GM12878 (cell line): ENCODE data around the gene UBL4A. TPM values are rescaled to one million over a fixed set of nuclear protein-coding genes. Genes with fewer than 3 reads are reported as not detected.

Experiments used
- ATAC-seq: fragments of 200-7000 bp; cut with Tn5 transposase; 3 replicates; pipeline ENCODE4 v1.9.1; 2020; ENCODE audit warnings: mild to moderate bottlenecking, moderate library complexity
- BruUV-seq: library from RNA; stranded (reverse); fragments of 400-500 nt; replicated peaks from 2 replicates; lab custom pipeline; 2021; lab: Mats Ljungman, UMichigan
- CTCF ChIA-PET: fragments of 300-600 bp; sonication (Branson Sonifier 250); formaldehyde crosslinking; extraction: SDS; loops from one replicate; lab custom pipeline; 2021; ENCODE audit warnings: inconsistent platforms; lab: Yijun Ruan, JAX
- POLR2A ChIA-PET: fragments of 350-600 bp; formaldehyde crosslinking; extraction: SDS; loops from one replicate; lab custom pipeline; 2021; ENCODE audit warnings: inconsistent platforms; lab: Charles Lee
- RAD21 ChIA-PET: fragments of 300-600 bp; sonication (Branson Sonifier 250); formaldehyde crosslinking; loops from one replicate; lab custom pipeline; 2023; ENCODE audit warnings: antibody characterized with exemption; ENCODE audit not compliant: unreplicated experiment; lab: Charles Lee
- SMC1A ChIA-PET: fragments of 300-600 bp; sonication (Branson Sonifier 250); formaldehyde crosslinking; loops from one replicate; lab custom pipeline; 2023; ENCODE audit not compliant: unreplicated experiment, uncharacterized antibody; lab: Charles Lee
- DNase-seq: peaks from one replicate; pipeline ENCODE4 v3.0.0-alpha.2; 2011; ENCODE audit warnings: low read depth, low spot score
- FAIRE-seq: peaks from 3 replicates; lab custom pipeline; 2011; peaks lifted over from hg19 to GRCh38; lab: Jason Lieb, UNC
- H2AFZ ChIP-seq: 2 replicates; pipeline ENCODE4 v1.6.0; 2011; ENCODE audit warnings: low read depth, low read length, control low read depth; ENCODE audit not compliant: control insufficient read depth
- H3K27ac ChIP-seq: 2 replicates; pipeline ENCODE4 v1.5.1; 2011; ENCODE audit warnings: control low read depth; ENCODE audit not compliant: control insufficient read depth, insufficient read depth
- H3K27me3 ChIP-seq, 2 experiments: replicated peaks in 1 of 2; 2 replicates each; pipeline versions ENCODE4 v1.6.0 to v1.6.1; 2011; ENCODE audit warnings: low read length in 1 of 2; ENCODE audit not compliant: control insufficient read depth in 2 of 2, insufficient read depth in 2 of 2
- H3K36me3 ChIP-seq, 2 experiments: 2 replicates each; pipeline ENCODE4 v1.5.1; 2011; ENCODE audit warnings: low read length in 1 of 2; ENCODE audit not compliant: control insufficient read depth in 2 of 2, insufficient read depth in 2 of 2
- H3K4me1 ChIP-seq: 2 replicates; pipeline ENCODE4 v1.6.1; 2011; ENCODE audit warnings: mild to moderate bottlenecking, low read length, moderate library complexity, mixed read lengths; ENCODE audit not compliant: control insufficient read depth, insufficient read depth
- H3K4me2 ChIP-seq: 2 replicates; pipeline ENCODE4 v1.6.0; 2011; ENCODE audit warnings: control low read depth; ENCODE audit not compliant: control insufficient read depth, insufficient read depth
- H3K4me3 ChIP-seq: fragments of 200-600 bp; sonication (generic); 2 replicates; pipeline ENCODE4 v1.5.1; 2016
- H3K79me2 ChIP-seq: 2 replicates; pipeline ENCODE4 v1.6.0; 2011; ENCODE audit warnings: low read length; ENCODE audit not compliant: control insufficient read depth, insufficient read depth
- H3K9ac ChIP-seq: 2 replicates; pipeline ENCODE4 v1.8.0; 2011; ENCODE audit warnings: low read length, control low read depth, mixed read lengths; ENCODE audit not compliant: control insufficient read depth, insufficient read depth
- H3K9me3 ChIP-seq: replicated peaks from 3 replicates; pipeline ENCODE4 v1.5.1; 2011; ENCODE audit warnings: mild to moderate bottlenecking, low read length; ENCODE audit not compliant: control insufficient read depth, insufficient read depth
- H4K20me1 ChIP-seq: 2 replicates; pipeline ENCODE4 v1.6.0; 2011; ENCODE audit not compliant: control insufficient read depth, insufficient read depth
- CHD2 ChIP-seq: IDR thresholded peaks from 2 replicates; pipeline ENCODE4 v1.6.1; 2011; ENCODE audit warnings: low read depth, low read length, improper control_type of control experiment, borderline replicate concordance
- EED ChIP-seq: sonication (generic); IDR thresholded peaks from 2 replicates; pipeline ENCODE4 v1.6.1; 2016; ENCODE audit warnings: antibody characterized with exemption, low read depth
- IKZF2 ChIP-seq, 2 experiments: fragments of 450-650 bp; IDR thresholded peaks; 2 replicates each; pipeline ENCODE4 v1.6.1; 2017; ENCODE audit warnings: mild to moderate bottlenecking in 2 of 2, moderate library complexity in 2 of 2
- JUNB ChIP-seq: IDR thresholded peaks from 2 replicates; pipeline ENCODE4 v1.6.1; 2016; ENCODE audit warnings: antibody characterized with exemption, mild to moderate bottlenecking
- MTA3 ChIP-seq: IDR thresholded peaks from 2 replicates; pipeline ENCODE4 v1.6.1; 2012; ENCODE audit warnings: low read length, inconsistent platforms, borderline replicate concordance
- PAX5 ChIP-seq: IDR thresholded peaks from 2 replicates; pipeline ENCODE4 v1.6.1; 2011; ENCODE audit warnings: low read depth, low read length, borderline replicate concordance
- RAD21 ChIP-seq: IDR thresholded peaks from 2 replicates; pipeline ENCODE4 v1.6.1; 2011; ENCODE audit warnings: mild to moderate bottlenecking, low read depth, low read length, moderate library complexity; ENCODE audit not compliant: insufficient read depth
- WGBS: methylation state at CpG from one replicate; pipeline ENCODE4 v1.1.6; 2016; ENCODE audit warnings: low lambda C conversion rate; ENCODE audit not compliant: insufficient replicate concordance, insufficient coverage; ENCODE audit errors: missing lambda C conversion rate; 5-methylcytosine and 5-hydroxymethylcytosine counted together
- in situ Hi-C: fragments of 300-500 bp; cut with MboI; formaldehyde crosslinking; loops from 9 replicates; pipeline ENCODE4 v1.14.3; 2018; ENCODE audit warnings: mixed read lengths
- intact Hi-C: fragments of 100-400 bp; cut with micrococcal nuclease; formaldehyde crosslinking; loops from one replicate; pipeline ENCODE4 v1.14.2; 2022; ENCODE audit not compliant: unreplicated experiment
- polyA plus RNA-seq, 11 experiments: library from polyadenylated mRNA; depleted of rRNA in 4 of 11; unstranded in 6 of 11; stranded (reverse) in 5 of 11; fragments of >200 nt; fragmentation: Nextera tagmentation in 4 of 11; fragmentation: Illumina TruSeq in 1 of 11; extraction: Ambion mirVana in 4 of 11; extraction: Trizol in 1 of 11; gene quantifications; 1 replicate in 1 of 11; 2 replicates in 10 of 11; pipeline versions ENCODE4 v1.2.1 to v1.2.3, GENCODE V29; 2011 to 2016; ENCODE audit warnings: inconsistent platforms in 2 of 11, missing spikeins in 2 of 11, low read depth in 1 of 11
- total RNA-seq, 4 experiments: library from RNA; depleted of rRNA in 3 of 4; stranded (reverse); fragments of >200 nt in 3 of 4; fragmentation: Illumina TruSeq in 1 of 4; extraction: Trizol in 1 of 4; gene quantifications; 2 replicates each; pipeline versions ENCODE4 v1.2.1 to v1.2.3, GENCODE V29; 2013 to 2021
- TF ChIP-seq, protein P1 (sequence below): IDR thresholded peaks from 2 replicates; pipeline ENCODE4 v1.6.1; 2011; ENCODE audit warnings: borderline replicate concordance, low read depth, mild to moderate bottlenecking, moderate library complexity, mixed read lengths, low read length; ENCODE audit not compliant: insufficient read depth; ENCODE audit errors: extremely low read length
- TF ChIP-seq, protein P2 (sequence below): fragments of 450-650 bp; IDR thresholded peaks from 2 replicates; pipeline ENCODE4 v1.6.1; 2017; ENCODE audit warnings: mild to moderate bottlenecking, low read depth, inconsistent platforms; ENCODE audit not compliant: poor library complexity, severe bottlenecking

UBL4A gene
- total and polyA plus RNA-seq, 10 of the 15 experiments (the other 5 are each of a cell fraction or from before 2014, with no cell fraction given): 4.2 to 49.9 (median 34.0) TPM

DNA sequence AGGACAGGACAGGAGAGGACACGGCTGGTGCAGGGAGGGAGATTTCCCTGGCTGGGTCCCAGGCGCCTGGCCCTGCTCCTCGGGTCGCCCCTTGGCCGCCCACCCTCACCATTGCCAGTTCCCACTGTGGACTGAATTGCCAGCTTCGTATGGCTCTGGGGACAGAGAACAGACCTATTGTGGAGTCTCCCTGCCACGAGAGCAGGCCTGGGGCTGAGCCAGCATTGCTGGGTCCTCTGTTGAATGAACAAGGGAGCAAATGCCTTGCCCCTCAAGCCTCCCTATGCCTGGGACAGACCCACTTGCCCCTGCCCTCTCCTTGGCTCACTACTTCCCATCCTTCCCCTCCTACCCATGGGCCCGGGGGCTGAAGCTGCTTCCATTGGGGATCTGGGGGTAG is 24.0 kb downstream of the UBL4A start:
- CTCF ChIA-PET: interaction anchor here (0.6 kb wide), 1 partner anchor 14 kb away, joined by 3 read pairs; no protein-coding TSS in a partner anchor
- Histone ChIP-seq H3K36me3 (peaks cover 0 to 2% of the 10 kb centered on the region in 2 experiments; a peak in 2 of 4 replicates), H3K9me3 (no peaks in the 10 kb centered on the region; the same call in 2 of the 3 replicates), H4K20me1 (no peaks in the 10 kb centered on the region), H2AFZ (no peak overlapping the region), H3K4me3 (no peak overlapping the region), H3K9ac (no peak overlapping the region), H3K27me3 (no peaks in the 10 kb centered on the region), H3K4me1 (no peaks in the 10 kb centered on the region), H3K79me2 (peaks cover 9% of the 10 kb centered on the region), H3K4me2 (no peak overlapping the region), H3K27ac (no peak overlapping the region)
- no TSS peak for BruUV-seq
- no peak for DNase-seq
- ATAC-seq: no peak
- no peak for FAIRE-seq
- SMC1A ChIA-PET: no interaction called here
- TF ChIP-seq CHD2 (no peak), RAD21 (no peak), JUNB (no peak)
- TF ChIP-seq, protein P1, sequence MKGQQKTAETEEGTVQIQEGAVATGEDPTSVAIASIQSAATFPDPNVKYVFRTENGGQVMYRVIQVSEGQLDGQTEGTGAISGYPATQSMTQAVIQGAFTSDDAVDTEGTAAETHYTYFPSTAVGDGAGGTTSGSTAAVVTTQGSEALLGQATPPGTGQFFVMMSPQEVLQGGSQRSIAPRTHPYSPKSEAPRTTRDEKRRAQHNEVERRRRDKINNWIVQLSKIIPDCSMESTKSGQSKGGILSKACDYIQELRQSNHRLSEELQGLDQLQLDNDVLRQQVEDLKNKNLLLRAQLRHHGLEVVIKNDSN: no peak
- RAD21 ChIA-PET: no interaction called here
- intact Hi-C loops: no loop called here
- POLR2A ChIA-PET: no interaction called here
- in situ Hi-C loops: no loop called here
- 55% methylated on average over 8 of the region's 8 CpGs for WGBS

DNA sequence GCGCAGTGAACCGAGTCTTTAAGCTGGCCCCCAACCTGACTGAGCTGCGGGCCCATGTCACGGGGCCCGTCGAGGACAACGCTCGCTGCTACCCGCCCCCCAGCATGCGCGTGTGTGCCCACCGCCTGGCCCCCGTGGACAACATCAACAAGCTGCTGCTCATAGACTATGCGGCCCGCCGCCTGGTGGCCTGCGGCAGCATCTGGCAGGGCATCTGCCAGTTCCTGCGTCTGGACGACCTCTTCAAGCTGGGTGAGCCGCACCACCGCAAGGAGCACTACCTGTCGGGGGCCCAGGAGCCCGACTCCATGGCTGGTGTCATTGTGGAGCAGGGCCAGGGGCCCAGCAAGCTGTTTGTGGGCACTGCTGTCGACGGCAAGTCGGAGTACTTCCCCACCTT is 26.1 kb downstream of the UBL4A start:
- intact Hi-C loops (no loop called here), in situ Hi-C loops (no loop called here)
- ChIA-PET RAD21 (no interaction called here), SMC1A (no interaction called here), POLR2A (no interaction called here)
- Histone ChIP-seq H3K9ac (no peak overlapping the region), H3K27me3 (no peaks in the 10 kb centered on the region), H4K20me1 (no peaks in the 10 kb centered on the region), H3K4me3 (no peak overlapping the region), H3K9me3 (no peaks in the 10 kb centered on the region; the same call in 2 of the 3 replicates)
- DNase-seq (no peak), ATAC-seq (no peak), FAIRE-seq (no peak)
- TF ChIP-seq PAX5 (no peak), MTA3 (no peak), IKZF2 (IDR thresholded peaks at IDR 0.05) (no peak), EED (no peak), JUNB (no peak)
- TF ChIP-seq, protein P2, sequence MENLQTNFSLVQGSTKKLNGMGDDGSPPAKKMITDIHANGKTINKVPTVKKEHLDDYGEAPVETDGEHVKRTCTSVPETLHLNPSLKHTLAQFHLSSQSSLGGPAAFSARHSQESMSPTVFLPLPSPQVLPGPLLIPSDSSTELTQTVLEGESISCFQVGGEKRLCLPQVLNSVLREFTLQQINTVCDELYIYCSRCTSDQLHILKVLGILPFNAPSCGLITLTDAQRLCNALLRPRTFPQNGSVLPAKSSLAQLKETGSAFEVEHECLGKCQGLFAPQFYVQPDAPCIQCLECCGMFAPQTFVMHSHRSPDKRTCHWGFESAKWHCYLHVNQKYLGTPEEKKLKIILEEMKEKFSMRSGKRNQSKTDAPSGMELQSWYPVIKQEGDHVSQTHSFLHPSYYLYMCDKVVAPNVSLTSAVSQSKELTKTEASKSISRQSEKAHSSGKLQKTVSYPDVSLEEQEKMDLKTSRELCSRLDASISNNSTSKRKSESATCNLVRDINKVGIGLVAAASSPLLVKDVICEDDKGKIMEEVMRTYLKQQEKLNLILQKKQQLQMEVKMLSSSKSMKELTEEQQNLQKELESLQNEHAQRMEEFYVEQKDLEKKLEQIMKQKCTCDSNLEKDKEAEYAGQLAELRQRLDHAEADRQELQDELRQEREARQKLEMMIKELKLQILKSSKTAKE: no peak
- TF ChIP-seq, all 136 proteins: peak for 0
- no peak overlapping the region for H2AFZ ChIP-seq
- H3K79me2 ChIP-seq: peaks cover 9% of the 10 kb centered on the region
- H3K36me3 ChIP-seq: no peaks in the 10 kb centered on the region
- WGBS: 84% methylated on average over 26 of the region's 26 CpGs
- no peaks in the 10 kb centered on the region for H3K4me1 ChIP-seq
- CTCF ChIA-PET: no interaction called here
- H3K27ac ChIP-seq: no peak overlapping the region
- no TSS peak for BruUV-seq
- no peak overlapping the region for H3K4me2 ChIP-seq
